Liver (tissue), 9 donors: Measurements from ENCODE around the gene PCYOX1L. TPM values are rescaled to one million over a fixed set of nuclear protein-coding genes. Genes with fewer than 3 reads are reported as not detected.

Experiments used
- DNase-seq: peaks from one replicate; pipeline ENCODE4 v3.0.0-alpha.2; 2017; ENCODE audit warnings: low spot score
- H3K27ac ChIP-seq, 2 donors: one replicate each; pipeline ENCODE4 v1.7.0; 2013; ENCODE audit warnings: inconsistent platforms in 2 of 2, low read length in 2 of 2, control low read depth in 1 of 2, low read depth in 1 of 2, mild to moderate bottlenecking in 1 of 2
- H3K27me3 ChIP-seq, 4 donors: one replicate each; pipeline versions ENCODE4 v1.6.1 to v1.7.0; 2013; ENCODE audit warnings: low read length in 3 of 4, inconsistent platforms in 1 of 4, mild to moderate bottlenecking in 1 of 4, moderate library complexity in 1 of 4; ENCODE audit not compliant: control insufficient read depth in 4 of 4, insufficient read depth in 4 of 4
- H3K36me3 ChIP-seq, 4 donors: one replicate each; pipeline versions ENCODE4 v1.6.1 to v1.7.0; 2013; ENCODE audit warnings: low read length in 3 of 4, mild to moderate bottlenecking in 3 of 4, low read depth in 1 of 4, moderate library complexity in 1 of 4; ENCODE audit not compliant: control insufficient read depth in 4 of 4, insufficient read depth in 3 of 4
- H3K4me1 ChIP-seq, 4 donors: one replicate each; pipeline versions ENCODE4 v1.6.1 to v1.7.0; 2013; ENCODE audit warnings: low read length in 3 of 4, mild to moderate bottlenecking in 3 of 4, moderate library complexity in 1 of 4; ENCODE audit not compliant: control insufficient read depth in 4 of 4, insufficient read depth in 4 of 4
- H3K4me3 ChIP-seq, 3 donors: one replicate each; pipeline versions ENCODE4 v1.6.1 to v1.7.0; 2013; ENCODE audit warnings: low read length in 3 of 3, control low read depth in 1 of 3, low read depth in 1 of 3, mild to moderate bottlenecking in 1 of 3
- H3K9ac ChIP-seq, 2 donors: one replicate each; pipeline ENCODE4 v1.7.0; 2013; ENCODE audit warnings: low read length in 2 of 2, mild to moderate bottlenecking in 2 of 2, moderate library complexity in 2 of 2, control low read depth in 1 of 2, low read depth in 1 of 2
- H3K9me3 ChIP-seq, 4 donors: one replicate each; pipeline versions ENCODE4 v1.6.1 to v1.7.0; 2013; ENCODE audit warnings: low read length in 3 of 4; ENCODE audit not compliant: control insufficient read depth in 4 of 4
- ATF3 ChIP-seq: IDR thresholded peaks from 2 replicates; pipeline ENCODE4 v1.6.1; 2016; ENCODE audit warnings: antibody characterized with exemption
- EGR1 ChIP-seq, 2 donors: IDR thresholded peaks; 2 replicates each; pipeline ENCODE4 v1.6.1; 2016 to 2018; ENCODE audit warnings: antibody characterized with exemption in 2 of 2, low read depth in 2 of 2
- FOXA1 ChIP-seq: IDR thresholded peaks from 2 replicates; pipeline ENCODE4 v1.6.1; 2016; ENCODE audit warnings: antibody characterized with exemption
- FOXA2 ChIP-seq: IDR thresholded peaks from 2 replicates; pipeline ENCODE4 v1.6.1; 2016; ENCODE audit warnings: antibody characterized with exemption
- GABPA ChIP-seq, 2 donors: IDR thresholded peaks in 1 of 2; conservative IDR thresholded peaks in 1 of 2; 2 replicates each; pipeline ENCODE4 v1.6.1; 2016; ENCODE audit warnings: antibody characterized with exemption in 2 of 2, mild to moderate bottlenecking in 1 of 2, moderate library complexity in 1 of 2
- HNF4A ChIP-seq, 2 donors: conservative IDR thresholded peaks; 2 replicates each; pipeline ENCODE4 v1.6.1; 2016; ENCODE audit warnings: antibody characterized with exemption in 2 of 2, mild to moderate bottlenecking in 2 of 2
- HNF4G ChIP-seq: IDR thresholded peaks from 2 replicates; pipeline ENCODE4 v1.6.1; 2016; ENCODE audit warnings: antibody characterized with exemption
- JUND ChIP-seq, 2 donors: IDR thresholded peaks; 2 replicates each; pipeline ENCODE4 v1.6.1; 2016; ENCODE audit warnings: antibody characterized with exemption in 2 of 2
- NR2F2 ChIP-seq: IDR thresholded peaks from 2 replicates; pipeline ENCODE4 v1.6.1; 2016; ENCODE audit warnings: antibody characterized with exemption
- RAD21 ChIP-seq, 2 donors: IDR thresholded peaks; 2 replicates each; pipeline ENCODE4 v1.6.1; 2016; ENCODE audit warnings: antibody characterized with exemption in 2 of 2, mild to moderate bottlenecking in 2 of 2
- RXRA ChIP-seq, 2 donors: IDR thresholded peaks; 2 replicates each; pipeline ENCODE4 v1.6.1; 2017 to 2018; ENCODE audit warnings: antibody characterized with exemption in 2 of 2, mild to moderate bottlenecking in 1 of 2
- SP1 ChIP-seq: IDR thresholded peaks from 2 replicates; pipeline ENCODE4 v1.6.1; 2018; ENCODE audit warnings: antibody characterized with exemption, mild to moderate bottlenecking
- TAF1 ChIP-seq: conservative IDR thresholded peaks from 2 replicates; pipeline ENCODE4 v1.6.1; 2016; ENCODE audit warnings: antibody characterized with exemption, mild to moderate bottlenecking
- YY1 ChIP-seq: IDR thresholded peaks from 2 replicates; pipeline ENCODE4 v1.6.1; 2016; ENCODE audit warnings: antibody characterized with exemption, mild to moderate bottlenecking
- ZBTB33 ChIP-seq: IDR thresholded peaks from 2 replicates; pipeline ENCODE4 v1.6.1; 2016; ENCODE audit warnings: antibody characterized with exemption
- WGBS: extraction: QIAGEN DNeasy Blood & Tissue Kit; methylation state at CpG from one replicate; pipeline ENCODE4 v1.1.7; 2013; 5-methylcytosine and 5-hydroxymethylcytosine counted together
- polyA plus RNA-seq, 2 donors: library from polyadenylated mRNA; stranded (reverse) in 1 of 2; unstranded in 1 of 2; fragments of 200-250 nt in 1 of 2; fragments of >200 nt in 1 of 2; fragmentation: Nextera tagmentation in 1 of 2; extraction: Ambion mirVana in 1 of 2; gene quantifications; one replicate each; pipeline versions ENCODE4 v1.2.1 to v1.2.3, GENCODE V29; 2013 to 2015
- total RNA-seq, 2 donors: library from RNA; depleted of rRNA; stranded (reverse); fragments of >200 nt; gene quantifications; one replicate each; pipeline ENCODE4 v1.2.3, GENCODE V29; 2014
- TF ChIP-seq, protein P1 (sequence below): IDR thresholded peaks from 2 replicates; pipeline ENCODE4 v1.6.1; 2016; ENCODE audit warnings: antibody characterized with exemption, mild to moderate bottlenecking
- TF ChIP-seq, protein P2 (sequence below): fragments of 150-350 bp; IDR thresholded peaks from 2 replicates; pipeline ENCODE4 v1.5.1; 2017; ENCODE audit warnings: improper control_type of control experiment, low read depth, low read length; ENCODE audit not compliant: missing input control
- TF ChIP-seq, protein P3 (sequence below): IDR thresholded peaks from 2 replicates; pipeline ENCODE4 v1.6.1; 2016; ENCODE audit warnings: antibody characterized with exemption
- donor health status: healthy.
- donor health status: healthy.
- donor health status: healthy.
- donor health status: healthy.
- donor health status: healthy.

Gene PCYOX1L
- total and polyA plus RNA-seq, 4 donors, result 0.47 to 4.4 (median 1.1) TPM

DNA sequence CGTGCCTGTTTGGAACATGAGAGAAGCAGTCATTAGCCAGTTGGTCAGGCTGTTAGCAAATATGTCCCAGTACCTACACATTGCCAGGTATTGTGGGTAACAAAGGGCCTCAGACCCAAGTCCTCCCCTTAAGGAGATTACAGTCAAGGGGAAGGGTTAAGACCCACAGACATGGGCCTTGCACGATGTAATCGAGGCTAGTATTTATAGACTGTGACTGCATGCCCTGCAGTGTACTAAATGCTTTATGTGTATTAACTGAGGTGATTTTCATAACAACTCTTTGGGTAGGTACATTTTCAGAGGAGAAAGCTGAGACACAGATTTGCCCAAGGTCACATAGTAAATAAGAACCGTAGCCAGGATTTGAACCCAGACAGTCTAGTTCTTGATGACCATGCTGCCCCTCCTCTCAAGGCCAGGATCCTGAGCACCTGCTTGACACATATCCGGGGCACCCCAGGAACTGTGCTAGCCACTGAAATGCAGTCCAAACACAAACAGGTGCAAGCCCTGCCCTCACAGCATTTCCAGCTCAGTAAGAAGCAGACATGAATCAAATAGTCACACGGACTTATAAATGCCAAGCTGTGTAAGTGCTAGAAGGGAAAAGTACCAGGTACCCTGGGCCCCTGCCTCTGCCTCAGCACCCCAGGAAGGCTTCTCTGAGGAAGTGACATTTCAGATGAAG, 44.5 kb upstream of the PCYOX1L start:
- H3K9ac ChIP-seq, result no peak overlapping the region
- H3K27me3 ChIP-seq, result no peaks in the 10 kb centered on the region
- DNase-seq, result no peak
- H3K36me3 ChIP-seq, result no peaks in the 10 kb centered on the region
- WGBS, result 82% methylated on average over 6 of the region's 6 CpGs
- no peak for TF ChIP-seq ATF3
- TF ChIP-seq, protein P1, sequence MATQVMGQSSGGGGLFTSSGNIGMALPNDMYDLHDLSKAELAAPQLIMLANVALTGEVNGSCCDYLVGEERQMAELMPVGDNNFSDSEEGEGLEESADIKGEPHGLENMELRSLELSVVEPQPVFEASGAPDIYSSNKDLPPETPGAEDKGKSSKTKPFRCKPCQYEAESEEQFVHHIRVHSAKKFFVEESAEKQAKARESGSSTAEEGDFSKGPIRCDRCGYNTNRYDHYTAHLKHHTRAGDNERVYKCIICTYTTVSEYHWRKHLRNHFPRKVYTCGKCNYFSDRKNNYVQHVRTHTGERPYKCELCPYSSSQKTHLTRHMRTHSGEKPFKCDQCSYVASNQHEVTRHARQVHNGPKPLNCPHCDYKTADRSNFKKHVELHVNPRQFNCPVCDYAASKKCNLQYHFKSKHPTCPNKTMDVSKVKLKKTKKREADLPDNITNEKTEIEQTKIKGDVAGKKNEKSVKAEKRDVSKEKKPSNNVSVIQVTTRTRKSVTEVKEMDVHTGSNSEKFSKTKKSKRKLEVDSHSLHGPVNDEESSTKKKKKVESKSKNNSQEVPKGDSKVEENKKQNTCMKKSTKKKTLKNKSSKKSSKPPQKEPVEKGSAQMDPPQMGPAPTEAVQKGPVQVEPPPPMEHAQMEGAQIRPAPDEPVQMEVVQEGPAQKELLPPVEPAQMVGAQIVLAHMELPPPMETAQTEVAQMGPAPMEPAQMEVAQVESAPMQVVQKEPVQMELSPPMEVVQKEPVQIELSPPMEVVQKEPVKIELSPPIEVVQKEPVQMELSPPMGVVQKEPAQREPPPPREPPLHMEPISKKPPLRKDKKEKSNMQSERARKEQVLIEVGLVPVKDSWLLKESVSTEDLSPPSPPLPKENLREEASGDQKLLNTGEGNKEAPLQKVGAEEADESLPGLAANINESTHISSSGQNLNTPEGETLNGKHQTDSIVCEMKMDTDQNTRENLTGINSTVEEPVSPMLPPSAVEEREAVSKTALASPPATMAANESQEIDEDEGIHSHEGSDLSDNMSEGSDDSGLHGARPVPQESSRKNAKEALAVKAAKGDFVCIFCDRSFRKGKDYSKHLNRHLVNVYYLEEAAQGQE, result no peak
- TF ChIP-seq TAF1, result no peak
- no peak for TF ChIP-seq NR2F2
- TF ChIP-seq YY1, result no peak
- H3K4me3 ChIP-seq, result no peak overlapping the region
- no peak overlapping the region for H3K27ac ChIP-seq
- H3K9me3 ChIP-seq, result no peaks in the 10 kb centered on the region
- H3K4me1 ChIP-seq, result no peaks in the 10 kb centered on the region

DNA sequence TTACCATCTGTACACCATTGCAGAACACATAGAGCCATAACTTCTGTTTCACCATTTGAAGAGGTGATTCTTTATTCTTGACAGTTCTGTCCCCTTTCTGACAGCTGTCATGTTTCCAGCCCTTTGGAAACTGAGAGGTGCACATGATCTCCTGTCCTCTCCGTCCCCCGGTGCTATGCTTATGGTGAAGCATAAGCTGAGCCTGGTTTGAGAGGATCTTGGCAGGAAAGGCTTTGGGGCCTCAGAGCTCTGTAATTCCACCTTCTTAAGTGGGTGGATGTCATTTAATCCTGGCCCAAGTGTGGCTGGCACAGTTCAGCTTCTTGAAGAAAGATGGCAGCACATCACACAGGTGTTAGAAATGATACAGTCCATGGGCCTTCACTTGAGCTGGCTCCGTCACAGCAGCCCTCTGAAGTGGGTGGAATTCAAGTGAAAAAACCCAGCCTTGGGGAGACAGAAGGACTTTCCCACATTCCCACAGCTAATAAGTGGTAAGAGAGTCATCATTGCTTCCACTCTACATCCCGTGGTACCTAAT, 43.2 kb upstream of the PCYOX1L start:
- no peaks in the 10 kb centered on the region for H3K36me3 ChIP-seq
- H3K9me3 ChIP-seq, result no peaks in the 10 kb centered on the region
- no peak for DNase-seq
- H3K4me1 ChIP-seq, result no peaks in the 10 kb centered on the region
- no peaks in the 10 kb centered on the region for H3K27me3 ChIP-seq
- H3K27ac ChIP-seq, result no peak overlapping the region
- no peak overlapping the region for H3K4me3 ChIP-seq
- no peak overlapping the region for H3K9ac ChIP-seq
- TF ChIP-seq HNF4G, result no peak
- TF ChIP-seq RXRA (IDR thresholded peaks at IDR 0.05), result no peak
- no peak for TF ChIP-seq SP1
- TF ChIP-seq, protein P1, result no peak
- TF ChIP-seq JUND (IDR thresholded peaks at IDR 0.05), result no peak
- TF ChIP-seq, protein P2, sequence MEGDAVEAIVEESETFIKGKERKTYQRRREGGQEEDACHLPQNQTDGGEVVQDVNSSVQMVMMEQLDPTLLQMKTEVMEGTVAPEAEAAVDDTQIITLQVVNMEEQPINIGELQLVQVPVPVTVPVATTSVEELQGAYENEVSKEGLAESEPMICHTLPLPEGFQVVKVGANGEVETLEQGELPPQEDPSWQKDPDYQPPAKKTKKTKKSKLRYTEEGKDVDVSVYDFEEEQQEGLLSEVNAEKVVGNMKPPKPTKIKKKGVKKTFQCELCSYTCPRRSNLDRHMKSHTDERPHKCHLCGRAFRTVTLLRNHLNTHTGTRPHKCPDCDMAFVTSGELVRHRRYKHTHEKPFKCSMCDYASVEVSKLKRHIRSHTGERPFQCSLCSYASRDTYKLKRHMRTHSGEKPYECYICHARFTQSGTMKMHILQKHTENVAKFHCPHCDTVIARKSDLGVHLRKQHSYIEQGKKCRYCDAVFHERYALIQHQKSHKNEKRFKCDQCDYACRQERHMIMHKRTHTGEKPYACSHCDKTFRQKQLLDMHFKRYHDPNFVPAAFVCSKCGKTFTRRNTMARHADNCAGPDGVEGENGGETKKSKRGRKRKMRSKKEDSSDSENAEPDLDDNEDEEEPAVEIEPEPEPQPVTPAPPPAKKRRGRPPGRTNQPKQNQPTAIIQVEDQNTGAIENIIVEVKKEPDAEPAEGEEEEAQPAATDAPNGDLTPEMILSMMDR, result no peak
- no peak for TF ChIP-seq ATF3
- TF ChIP-seq HNF4A (conservative IDR thresholded peaks at IDR 0.05), result no peak
- no peak for TF ChIP-seq FOXA2
- TF ChIP-seq, protein P3, sequence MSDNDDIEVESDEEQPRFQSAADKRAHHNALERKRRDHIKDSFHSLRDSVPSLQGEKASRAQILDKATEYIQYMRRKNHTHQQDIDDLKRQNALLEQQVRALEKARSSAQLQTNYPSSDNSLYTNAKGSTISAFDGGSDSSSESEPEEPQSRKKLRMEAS, result no peak
- no peak for TF ChIP-seq EGR1 (IDR thresholded peaks at IDR 0.05; ENCODE audit: low read depth in 2 of 2)
- no peak for TF ChIP-seq ZBTB33
- TF ChIP-seq FOXA1, result no peak
- no peak for TF ChIP-seq NR2F2
- no peak for TF ChIP-seq GABPA (IDR thresholded peaks at IDR 0.05 in 1 of 2, conservative IDR thresholded peaks at IDR 0.05 in 1 of 2)
- TF ChIP-seq TAF1, result no peak
- no peak for TF ChIP-seq YY1
- TF ChIP-seq RAD21 (IDR thresholded peaks at IDR 0.05), result no peak
- WGBS, result 93% methylated on average over 4 of the region's 4 CpGs
